Progenitor cell of endocrine pancreas (in vitro differentiated cells): ENCODE measurements around the gene PCDH1. TPM values are rescaled to one million over a fixed set of nuclear protein-coding genes. Genes with fewer than 3 reads are reported as not detected.

Experiments used
- DNase-seq: peaks from one replicate; pipeline ENCODE4 v3.0.0; 2021; ENCODE audit warnings: low spot score; ENCODE audit not compliant: unreplicated experiment
- H3K27ac Mint-ChIP-seq: 2 replicates; pipeline ENCODE4 v1.8.0; 2021; ENCODE audit warnings: mild to moderate bottlenecking, moderate library complexity, mixed read lengths
- H3K27me3 Mint-ChIP-seq: 2 replicates; pipeline ENCODE4 v1.8.0; 2021; ENCODE audit warnings: mixed read lengths
- H3K36me3 Mint-ChIP-seq: 2 replicates; pipeline ENCODE4 v1.8.0; 2022; ENCODE audit warnings: mixed read lengths; ENCODE audit not compliant: insufficient read depth
- H3K4me1 Mint-ChIP-seq: 2 replicates; pipeline ENCODE4 v1.8.0; 2021; ENCODE audit warnings: low read depth, mixed read lengths
- H3K4me3 Mint-ChIP-seq: 2 replicates; pipeline ENCODE4 v1.8.0; 2021; ENCODE audit warnings: low read depth, mild to moderate bottlenecking, moderate library complexity, mixed read lengths
- H3K9me3 Mint-ChIP-seq: 2 replicates; pipeline ENCODE4 v1.8.0; 2021; ENCODE audit warnings: low read depth, mixed read lengths
- CTCF ChIP-seq: fragments of 200-600 bp; sonication (generic); IDR thresholded peaks from one replicate; pipeline ENCODE4 v1.5.0; 2021; ENCODE audit warnings: antibody characterized with exemption, mild to moderate bottlenecking; ENCODE audit not compliant: unreplicated experiment
- total RNA-seq: library from RNA; stranded (reverse); gene quantifications from 2 replicates; pipeline ENCODE4 v1.2.1, GENCODE V29; 2021

PCDH1 gene
- total RNA-seq, 1 donor from 2014 or later, result 6.3 TPM

- H3K4me1 Mint-ChIP-seq, result peaks cover 1% of the 10 kb centered on the region
- no peak overlapping the region for H3K27ac Mint-ChIP-seq
These were observed 43.9 kb downstream of the PCDH1 start for GRCh38 chr5:141834331-141834730.

DNA sequence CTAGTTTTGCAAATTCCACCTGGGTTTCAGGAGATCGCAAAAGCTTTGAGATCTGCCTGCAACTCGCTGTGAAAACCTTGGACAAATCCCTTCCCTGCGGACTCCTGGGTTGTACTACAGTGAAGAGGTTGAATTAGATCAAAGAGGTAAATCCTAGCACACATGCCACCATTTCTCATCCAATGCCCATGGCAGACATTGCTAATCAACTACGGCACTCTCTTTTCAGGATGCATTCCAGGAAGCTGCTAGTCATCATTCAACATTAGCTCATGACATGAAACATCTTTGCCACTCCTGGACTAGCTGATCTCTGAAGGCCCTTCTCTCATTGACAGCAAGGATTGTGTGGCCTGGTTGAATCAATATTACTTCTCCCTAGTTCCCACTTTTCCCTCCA, 46.1 kb downstream of the PCDH1 start:
- Mint-ChIP-seq H3K9me3 (no peaks in the 10 kb centered on the region), H3K4me3 (no peak overlapping the region), H3K4me1 (peaks cover 1% of the 10 kb centered on the region), H3K36me3 (no peaks in the 10 kb centered on the region), H3K27me3 (peaks cover 22% of the 10 kb centered on the region), H3K27ac (no peak overlapping the region)
- TF ChIP-seq CTCF, result no peak
- DNase-seq, result no peak

More at GRCh38 chr5:141834331-141834730, 43.9 kb downstream of the PCDH1 start:
- H3K9me3 Mint-ChIP-seq, result no peaks in the 10 kb centered on the region
- DNase-seq, result no peak
- peaks cover 38% of the 10 kb centered on the region for H3K27me3 Mint-ChIP-seq
- H3K36me3 Mint-ChIP-seq, result no peaks in the 10 kb centered on the region
- no peak overlapping the region for H3K4me3 Mint-ChIP-seq
- no peak for TF ChIP-seq CTCF

- Mint-ChIP-seq H3K27me3 (peaks cover 30% of the 10 kb centered on the region), H3K9me3 (no peaks in the 10 kb centered on the region), H3K36me3 (no peaks in the 10 kb centered on the region), H3K27ac (no peak overlapping the region), H3K4me1 (peaks cover 1% of the 10 kb centered on the region), H3K4me3 (no peak overlapping the region)
- no peak for TF ChIP-seq CTCF
- no peak for DNase-seq
These were observed 50.0 kb downstream of the PCDH1 start for GRCh38 chr5:141828162-141828561.

DNA sequence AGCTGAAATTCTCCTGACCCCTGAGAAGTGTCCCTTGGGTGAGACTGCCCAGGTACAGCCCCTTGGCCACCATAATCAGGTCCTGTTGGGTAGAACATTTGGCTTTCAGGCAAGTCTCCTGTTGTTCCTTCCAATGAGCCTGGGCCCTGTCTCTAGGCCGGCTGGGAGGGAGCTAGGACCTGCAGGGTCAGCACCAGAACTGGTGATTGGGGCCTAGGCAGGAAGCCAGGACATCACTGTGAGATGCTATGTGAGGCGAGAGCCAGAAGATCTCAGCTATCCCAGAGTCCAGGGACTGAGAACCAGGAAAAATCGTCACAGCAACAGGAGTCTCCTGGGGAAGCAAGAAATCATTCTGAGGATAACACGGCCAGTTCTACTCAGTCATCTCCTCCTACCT, 51.5 kb downstream of the PCDH1 start:
- TF ChIP-seq CTCF, result no peak
- Mint-ChIP-seq H3K4me3 (no peak overlapping the region), H3K27ac (no peak overlapping the region), H3K27me3 (peaks cover 28% of the 10 kb centered on the region), H3K4me1 (no peaks in the 10 kb centered on the region), H3K36me3 (no peaks in the 10 kb centered on the region), H3K9me3 (no peaks in the 10 kb centered on the region)
- no peak for DNase-seq

DNA sequence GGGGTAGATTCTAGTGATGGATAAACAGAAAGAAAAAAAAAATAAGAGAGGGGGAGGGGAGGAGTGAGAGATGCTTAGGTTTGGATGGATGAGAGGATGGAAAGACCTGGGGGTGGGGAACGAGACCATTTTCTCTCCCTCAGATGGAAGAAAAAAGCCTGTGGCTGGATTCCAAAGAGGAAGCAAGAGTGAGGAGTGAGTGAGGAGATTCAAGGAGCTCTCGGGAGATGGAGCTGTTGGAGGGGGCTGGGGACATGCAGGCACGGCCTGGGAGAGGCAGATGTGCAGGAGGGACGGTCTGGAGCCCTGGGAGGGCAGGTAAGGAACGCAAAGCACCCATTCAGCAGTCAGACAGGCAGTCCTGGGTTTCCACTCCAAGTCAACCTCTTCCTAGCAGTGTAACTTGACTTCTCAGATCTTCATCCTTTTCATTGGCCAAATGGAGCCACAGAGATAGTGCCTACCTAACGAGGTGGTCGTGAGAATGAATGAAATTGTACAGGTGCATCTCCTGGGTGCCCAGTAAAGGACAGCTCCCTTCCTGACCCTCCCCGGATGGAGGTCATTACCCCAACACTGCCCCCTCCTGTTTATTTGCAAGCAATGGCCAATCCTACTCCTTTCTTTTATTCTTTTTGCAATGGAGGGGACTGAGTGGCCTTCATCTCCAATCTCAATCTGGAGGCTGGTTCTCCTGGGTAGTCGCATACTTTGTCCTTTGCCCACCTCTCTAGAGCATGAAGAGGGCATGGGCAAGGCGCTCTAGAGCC, 52.2 kb downstream of the PCDH1 start:
- H3K9me3 Mint-ChIP-seq, result no peaks in the 10 kb centered on the region
- no peaks in the 10 kb centered on the region for H3K4me1 Mint-ChIP-seq
- peaks cover 26% of the 10 kb centered on the region for H3K27me3 Mint-ChIP-seq
- TF ChIP-seq CTCF, result peak; percentile 40
- no peak for DNase-seq
- no peak overlapping the region for H3K27ac Mint-ChIP-seq
- no peak overlapping the region for H3K4me3 Mint-ChIP-seq
- H3K36me3 Mint-ChIP-seq, result no peaks in the 10 kb centered on the region
